ENCODE results near the gene GPR17.

DNA sequence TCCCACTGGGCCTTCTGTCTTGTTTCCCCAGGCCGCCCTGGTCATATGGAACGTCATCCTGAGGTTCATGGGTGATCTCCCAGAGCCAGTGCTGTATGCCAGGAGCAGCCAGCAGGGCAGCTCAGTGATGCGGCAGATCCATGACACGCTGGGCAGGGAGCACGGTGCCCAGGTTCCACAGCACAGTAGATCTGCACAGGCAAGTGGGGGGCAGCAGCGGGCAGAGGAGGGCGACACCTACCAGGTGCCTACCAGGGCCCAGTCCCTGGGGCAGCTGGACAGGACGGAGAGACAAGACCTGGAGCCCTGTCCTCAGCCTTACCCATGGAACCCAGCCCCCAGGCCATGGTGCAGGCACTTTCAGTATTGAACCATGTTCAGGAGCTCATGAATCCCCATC lies 36.1 kb upstream of the GPR17 start:
- TF ChIP-seq, protein P1, sequence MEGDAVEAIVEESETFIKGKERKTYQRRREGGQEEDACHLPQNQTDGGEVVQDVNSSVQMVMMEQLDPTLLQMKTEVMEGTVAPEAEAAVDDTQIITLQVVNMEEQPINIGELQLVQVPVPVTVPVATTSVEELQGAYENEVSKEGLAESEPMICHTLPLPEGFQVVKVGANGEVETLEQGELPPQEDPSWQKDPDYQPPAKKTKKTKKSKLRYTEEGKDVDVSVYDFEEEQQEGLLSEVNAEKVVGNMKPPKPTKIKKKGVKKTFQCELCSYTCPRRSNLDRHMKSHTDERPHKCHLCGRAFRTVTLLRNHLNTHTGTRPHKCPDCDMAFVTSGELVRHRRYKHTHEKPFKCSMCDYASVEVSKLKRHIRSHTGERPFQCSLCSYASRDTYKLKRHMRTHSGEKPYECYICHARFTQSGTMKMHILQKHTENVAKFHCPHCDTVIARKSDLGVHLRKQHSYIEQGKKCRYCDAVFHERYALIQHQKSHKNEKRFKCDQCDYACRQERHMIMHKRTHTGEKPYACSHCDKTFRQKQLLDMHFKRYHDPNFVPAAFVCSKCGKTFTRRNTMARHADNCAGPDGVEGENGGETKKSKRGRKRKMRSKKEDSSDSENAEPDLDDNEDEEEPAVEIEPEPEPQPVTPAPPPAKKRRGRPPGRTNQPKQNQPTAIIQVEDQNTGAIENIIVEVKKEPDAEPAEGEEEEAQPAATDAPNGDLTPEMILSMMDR (IDR thresholded peaks at IDR 0.05; ENCODE audit: low read depth, low read length): no peak
- TF ChIP-seq EZH2phosphoT487 (IDR thresholded peaks at IDR 0.05; ENCODE audit: low read depth): no peak

Data from OCI-LY3 (cell line).